DMS153 treated with DMSO at 0.1 percent for 48 hours (cell line): Measurements from ENCODE around the gene FAAP100.
A peak's percentile ranks its signal among the peaks of the same experiment; 100 is the strongest.

ENCODE experiments used
- DNase-seq: peaks from one replicate; lab custom pipeline; 2025; ENCODE audit not compliant: unreplicated experiment; lab: John Stamatoyannopoulos, UW

The FAAP100 gene

GRCh38 chr17:81513753-81514488 lies 38.2 kb downstream of the FAAP100 start:
- DNase-seq = peak; percentile 66

GRCh38 chr17:81513372-81513752 lies 38.8 kb downstream of the FAAP100 start:
- peak; percentile 66 for DNase-seq

GRCh38 chr17:81512562-81513371 lies 39.4 kb downstream of the FAAP100 start, which contains the start of gene ACTG1:
ACTG1 (minus strand) TSS chr17:81512799; CDS start chr17:81512354, 445 bp downstream.
- DNase-seq = peak; percentile 85

- DNase-seq = no peak
Measured at GRCh38 chr17:81511804-81512561, 40.2 kb downstream of the FAAP100 start.

GRCh38 chr17:81511554-81511803 lies 40.7 kb downstream of the FAAP100 start:
- no peak for DNase-seq

GRCh38 chr17:81510785-81511553 lies 41.2 kb downstream of the FAAP100 start:
- DNase-seq = no peak

GRCh38 chr17:81509972-81510784 lies 42.0 kb downstream of the FAAP100 start:
- no peak for DNase-seq

- no peak for DNase-seq
Measured at GRCh38 chr17:81509207-81509971, 42.8 kb downstream of the FAAP100 start.

- DNase-seq = no peak
Measured at GRCh38 chr17:81508639-81509206, 43.4 kb downstream of the FAAP100 start.

GRCh38 chr17:81503619-81504018 lies 48.5 kb downstream of the FAAP100 start:
- no peak for DNase-seq

GRCh38 chr17:81502471-81503017 lies 49.6 kb downstream of the FAAP100 start:
- no peak for DNase-seq

- no peak for DNase-seq
Measured at GRCh38 chr17:81500047-81500446, 52.1 kb downstream of the FAAP100 start.

- no peak for DNase-seq
Measured at GRCh38 chr17:81499601-81499970, 52.6 kb downstream of the FAAP100 start.

- no peak for DNase-seq
Measured at GRCh38 chr17:81498953-81499600, 53.1 kb downstream of the FAAP100 start.

GRCh38 chr17:81494626-81495377 lies 57.4 kb downstream of the FAAP100 start:
- DNase-seq = no peak

GRCh38 chr17:81493198-81494038 lies 58.7 kb downstream of the FAAP100 start:
- no peak for DNase-seq

GRCh38 chr17:81492706-81493105 lies 59.4 kb downstream of the FAAP100 start:
- DNase-seq = no peak
